NAMALWA (cell line): Measurements from ENCODE around the gene ZNF80.
"Not testable (repeated sequence)": the region's sequence is repeated elsewhere in the genome, so short reads cannot be mapped to it uniquely, and the experiment has no call there.

Source experiments
- DNase-seq: peaks from one replicate; pipeline ENCODE4 v3.0.0-alpha.2; 2015; ENCODE audit warnings: low spot score

The ZNF80 gene

GRCh38 chr3:114237478-114237877 is at the start of gene ZNF80:
TSS of gene ZNF80 (minus strand) at chr3:114237578. CDS start at chr3:114237074, 504 bp downstream.
- not testable (repeated sequence) for DNase-seq

GRCh38 chr3:114286266-114286665 is 48.9 kb upstream of the ZNF80 start:
- no peak for DNase-seq

GRCh38 chr3:114285648-114286230 is 48.4 kb upstream of the ZNF80 start:
- DNase-seq = no peak

- DNase-seq = no peak
Measured at GRCh38 chr3:114284644-114285043, 47.3 kb upstream of the ZNF80 start.

- not testable (repeated sequence) for DNase-seq
Measured at GRCh38 chr3:114276856-114277255, 39.5 kb upstream of the ZNF80 start.

GRCh38 chr3:114274929-114275328 is 37.6 kb upstream of the ZNF80 start:
- no peak for DNase-seq

GRCh38 chr3:114272271-114272670 is 34.9 kb upstream of the ZNF80 start:
- no peak for DNase-seq

GRCh38 chr3:114270019-114270418 is 32.6 kb upstream of the ZNF80 start:
- no peak for DNase-seq

GRCh38 chr3:114260152-114260551 is 22.8 kb upstream of the ZNF80 start:
- no peak for DNase-seq

GRCh38 chr3:114259566-114259965 is 22.2 kb upstream of the ZNF80 start:
- no peak for DNase-seq

GRCh38 chr3:114253505-114253904 is 16.1 kb upstream of the ZNF80 start:
- no peak for DNase-seq

- DNase-seq = no peak
Measured at GRCh38 chr3:114252954-114253353, 15.6 kb upstream of the ZNF80 start.

GRCh38 chr3:114242947-114243346 is 5.6 kb upstream of the ZNF80 start:
- no peak for DNase-seq

GRCh38 chr3:114241262-114241661 is 3.9 kb upstream of the ZNF80 start:
- DNase-seq = no peak

- DNase-seq = not testable (repeated sequence)
Measured at GRCh38 chr3:114238146-114238785, 888 bp upstream of the ZNF80 start.

GRCh38 chr3:114235431-114235830 is 1.9 kb downstream of the ZNF80 start:
- DNase-seq = no peak

- DNase-seq = no peak
Measured at GRCh38 chr3:114234745-114235144, 2.6 kb downstream of the ZNF80 start.

GRCh38 chr3:114231616-114232015 is 5.8 kb downstream of the ZNF80 start:
- no peak for DNase-seq

GRCh38 chr3:114227076-114227475 is 10.3 kb downstream of the ZNF80 start:
- DNase-seq = no peak

GRCh38 chr3:114226313-114226712 is 11.1 kb downstream of the ZNF80 start:
- no peak for DNase-seq

GRCh38 chr3:114223143-114223542 is 14.2 kb downstream of the ZNF80 start:
- no peak for DNase-seq

- DNase-seq = no peak
Measured at GRCh38 chr3:114221881-114222264, 15.5 kb downstream of the ZNF80 start.

- no peak for DNase-seq
Measured at GRCh38 chr3:114221165-114221880, 16.1 kb downstream of the ZNF80 start.
